GM06990 (cell line): ENCODE data around the gene OR6B1.

Experiments used
- DNase-seq: peaks from one replicate; pipeline ENCODE4 v3.0.0-alpha.2; 2011; ENCODE audit not compliant: insufficient read length; ENCODE audit errors: extremely low read depth
- H3K27me3 ChIP-seq: replicated peaks from 2 replicates; pipeline ENCODE4 v1.6.0; 2011; ENCODE audit warnings: low read length; ENCODE audit not compliant: control insufficient read depth, insufficient read depth
- H3K36me3 ChIP-seq: 2 replicates; pipeline ENCODE4 v1.5.1; 2011; ENCODE audit warnings: low read length; ENCODE audit not compliant: control insufficient read depth, insufficient read depth
- H3K4me3 ChIP-seq: replicated peaks from 2 replicates; pipeline ENCODE4 v1.5.1; 2011; ENCODE audit warnings: low read depth, mild to moderate bottlenecking, control low read depth, low read length
- TF ChIP-seq, protein P1 (sequence below): IDR thresholded peaks from 2 replicates; pipeline ENCODE4 v1.5.1; 2011; ENCODE audit warnings: low read length, control low read depth, mild to moderate bottlenecking, inconsistent platforms; ENCODE audit not compliant: insufficient read depth, poor library complexity, severe bottlenecking

OR6B1 gene

DNA sequence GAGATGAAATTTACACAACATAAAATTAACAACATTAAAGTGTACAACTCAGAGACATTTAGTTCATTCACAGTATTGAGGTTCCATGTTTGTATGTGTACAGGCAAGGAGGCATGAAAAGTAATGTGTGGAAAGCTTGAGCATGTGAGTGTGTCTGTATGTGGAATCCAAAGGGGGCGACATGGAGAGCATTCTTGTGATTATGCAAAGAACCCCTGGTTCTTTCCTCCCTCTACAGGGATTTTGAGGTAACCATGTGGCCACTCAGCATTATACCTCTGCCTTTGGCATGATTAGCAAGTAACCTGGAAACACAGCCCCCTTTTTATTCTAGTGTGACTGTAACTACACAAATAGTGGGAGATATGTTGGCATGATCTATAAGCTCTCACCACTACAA is 24.5 kb upstream of the OR6B1 start:
- DNase-seq, result no peak
- TF ChIP-seq, protein P1, sequence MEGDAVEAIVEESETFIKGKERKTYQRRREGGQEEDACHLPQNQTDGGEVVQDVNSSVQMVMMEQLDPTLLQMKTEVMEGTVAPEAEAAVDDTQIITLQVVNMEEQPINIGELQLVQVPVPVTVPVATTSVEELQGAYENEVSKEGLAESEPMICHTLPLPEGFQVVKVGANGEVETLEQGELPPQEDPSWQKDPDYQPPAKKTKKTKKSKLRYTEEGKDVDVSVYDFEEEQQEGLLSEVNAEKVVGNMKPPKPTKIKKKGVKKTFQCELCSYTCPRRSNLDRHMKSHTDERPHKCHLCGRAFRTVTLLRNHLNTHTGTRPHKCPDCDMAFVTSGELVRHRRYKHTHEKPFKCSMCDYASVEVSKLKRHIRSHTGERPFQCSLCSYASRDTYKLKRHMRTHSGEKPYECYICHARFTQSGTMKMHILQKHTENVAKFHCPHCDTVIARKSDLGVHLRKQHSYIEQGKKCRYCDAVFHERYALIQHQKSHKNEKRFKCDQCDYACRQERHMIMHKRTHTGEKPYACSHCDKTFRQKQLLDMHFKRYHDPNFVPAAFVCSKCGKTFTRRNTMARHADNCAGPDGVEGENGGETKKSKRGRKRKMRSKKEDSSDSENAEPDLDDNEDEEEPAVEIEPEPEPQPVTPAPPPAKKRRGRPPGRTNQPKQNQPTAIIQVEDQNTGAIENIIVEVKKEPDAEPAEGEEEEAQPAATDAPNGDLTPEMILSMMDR, result no peak
- no peaks in the 10 kb centered on the region for H3K36me3 ChIP-seq
- H3K27me3 ChIP-seq, result no peaks in the 10 kb centered on the region
- no peak overlapping the region for H3K4me3 ChIP-seq

GRCh38 chr7:143978585-143978984 is 21.5 kb upstream of the OR6B1 start:
- no peak for DNase-seq
- TF ChIP-seq, protein P1, result no peak
- Histone ChIP-seq H3K36me3 (no peaks in the 10 kb centered on the region), H3K4me3 (no peak overlapping the region), H3K27me3 (no peaks in the 10 kb centered on the region)

DNA sequence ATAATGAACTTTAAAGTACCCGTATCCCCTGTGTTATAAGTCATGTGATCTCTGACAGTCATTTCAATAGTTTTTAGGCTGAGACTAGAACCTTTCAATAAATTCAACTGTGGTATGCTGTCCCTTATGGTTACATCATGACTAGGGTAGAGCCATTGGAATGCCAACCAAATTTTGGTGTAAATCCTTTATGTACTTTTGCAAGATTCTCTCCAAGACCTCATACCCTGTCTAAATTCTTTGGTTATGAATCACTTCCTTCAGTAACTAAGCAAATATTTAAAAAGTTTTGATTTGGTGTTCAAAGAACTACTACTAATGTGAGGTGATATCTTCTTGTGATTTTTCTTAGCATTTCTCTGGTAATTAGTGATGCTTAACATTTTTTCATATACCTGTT is 20.8 kb upstream of the OR6B1 start:
- DNase-seq, result no peak
- no peaks in the 10 kb centered on the region for H3K27me3 ChIP-seq

DNA sequence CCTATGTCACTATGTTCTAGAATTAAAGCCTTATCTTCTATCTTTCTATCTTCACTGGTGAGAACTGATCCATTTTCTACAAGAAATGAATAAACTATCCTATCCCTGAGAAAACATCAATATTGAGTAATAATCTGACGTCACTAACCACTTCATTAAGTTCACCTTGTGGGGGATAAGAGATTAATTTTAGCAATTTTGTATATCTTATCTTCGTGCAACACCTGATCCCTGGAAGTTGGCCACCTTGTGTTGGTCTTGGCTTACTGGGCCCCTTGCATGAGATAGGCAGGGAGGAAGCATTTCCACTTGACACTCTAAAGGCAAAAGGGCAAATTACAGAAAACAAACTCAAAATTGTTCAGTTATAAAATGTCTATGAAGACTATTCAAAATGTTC is 20.1 kb upstream of the OR6B1 start:
- Histone ChIP-seq H3K4me3 (no peak overlapping the region), H3K27me3 (no peaks in the 10 kb centered on the region), H3K36me3 (no peaks in the 10 kb centered on the region)
- no peak for DNase-seq
- TF ChIP-seq, protein P1, result no peak

More for the DNA sequence above, 20.8 kb upstream of the OR6B1 start:
- TF ChIP-seq, protein P1, result no peak
- H3K36me3 ChIP-seq, result no peaks in the 10 kb centered on the region
- no peak overlapping the region for H3K4me3 ChIP-seq

DNA sequence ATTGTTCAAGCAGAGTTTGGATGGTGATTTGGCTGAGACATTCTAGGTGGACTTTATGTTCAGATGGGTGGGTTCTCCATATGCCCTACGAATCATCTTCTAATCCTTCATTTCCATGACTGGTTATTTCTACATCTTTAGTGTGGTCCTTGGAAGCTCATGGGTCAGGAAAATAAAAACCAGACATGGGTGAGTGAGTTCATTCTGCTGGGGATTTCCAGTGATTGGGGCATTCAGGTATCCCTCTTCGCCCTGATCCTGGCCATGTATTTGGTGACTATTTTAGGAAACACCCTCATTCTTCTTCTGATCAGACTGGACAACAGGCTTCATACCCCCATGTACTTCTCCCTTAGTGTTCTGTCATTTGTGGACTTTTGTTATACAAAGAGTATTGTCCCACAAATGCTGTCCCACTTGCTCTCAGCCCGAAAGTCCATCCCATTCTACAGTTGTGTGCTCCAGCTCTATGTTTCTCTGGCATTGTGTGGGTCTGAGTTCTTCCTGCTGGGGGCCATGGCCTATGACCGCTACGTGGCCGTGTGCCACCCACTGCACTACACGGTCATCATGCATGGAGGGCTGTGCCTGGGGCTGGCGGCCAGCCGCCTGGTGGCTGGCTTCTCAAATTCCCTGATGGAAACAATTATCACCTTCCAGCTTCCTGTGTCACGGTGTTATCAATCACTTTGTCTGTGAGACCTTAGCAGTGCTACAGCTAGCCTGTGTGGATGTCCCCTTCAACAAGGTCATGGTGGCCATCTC is 19.2 kb upstream of the OR6B1 start:
- TF ChIP-seq, protein P1, result no peak
- no peak for DNase-seq
- Histone ChIP-seq H3K4me3 (no peak overlapping the region), H3K36me3 (no peaks in the 10 kb centered on the region), H3K27me3 (no peaks in the 10 kb centered on the region)

- Histone ChIP-seq H3K36me3 (no peaks in the 10 kb centered on the region), H3K27me3 (no peaks in the 10 kb centered on the region), H3K4me3 (no peak overlapping the region)
- no peak for DNase-seq
- TF ChIP-seq, protein P1, result no peak
Measured at GRCh38 chr7:143983960-143984359, 16.2 kb upstream of the OR6B1 start.
